WTC11 (cell line): ENCODE data around the gene ISG15. TPM values are rescaled to one million over a fixed set of nuclear protein-coding genes. Genes with fewer than 3 reads are reported as not detected.
A peak's percentile ranks its signal among the peaks of the same experiment; 100 is the strongest.

ENCODE experiments used
- ATAC-seq: fragments of 200-7000 bp; cut with Tn5 transposase; 2 replicates; pipeline ENCODE4 v1.10.0; 2021; ENCODE audit warnings: mild to moderate bottlenecking, moderate library complexity
- CTCF ChIA-PET: fragments of 300-600 bp; sonication (Branson Sonifier 250); formaldehyde crosslinking; loops from one replicate; lab custom pipeline; 2021; ENCODE audit warnings: antibody characterized with exemption; lab: Charles Lee
- POLR2A ChIA-PET: fragments of 350-600 bp; sonication (Branson Sonifier 250); formaldehyde crosslinking; loops from one replicate; lab custom pipeline; 2021; ENCODE audit warnings: antibody characterized with exemption; lab: Charles Lee
- DNase-seq: peaks from one replicate; pipeline ENCODE4 v3.0.0; 2021; ENCODE audit warnings: low spot score
- H3K27ac Mint-ChIP-seq: 2 replicates; pipeline ENCODE4 v1.8.0; 2021; ENCODE audit warnings: mixed read lengths
- H3K27me3 Mint-ChIP-seq: 2 replicates; pipeline ENCODE4 v1.8.0; 2021; ENCODE audit warnings: low read depth, mild to moderate bottlenecking, moderate library complexity, mixed read lengths
- H3K36me3 Mint-ChIP-seq: 2 replicates; pipeline ENCODE4 v1.8.0; 2021; ENCODE audit warnings: mixed read lengths
- H3K4me1 Mint-ChIP-seq: 2 replicates; pipeline ENCODE4 v1.8.0; 2022; ENCODE audit warnings: mixed read lengths
- H3K4me3 Mint-ChIP-seq: 2 replicates; pipeline ENCODE4 v1.8.0; 2021; ENCODE audit warnings: mild to moderate bottlenecking, moderate library complexity, mixed read lengths
- H3K9me3 Mint-ChIP-seq: 2 replicates; pipeline ENCODE4 v1.8.0; 2021; ENCODE audit warnings: mixed read lengths
- FOXP1 ChIP-seq: sonication (generic); formaldehyde crosslinking; IDR thresholded peaks from 2 replicates; pipeline ENCODE4 v1.8.0; 2022; ENCODE audit warnings: missing genetic modification reagents, mild to moderate bottlenecking, moderate library complexity, borderline replicate concordance
- JUN ChIP-seq: sonication (generic); formaldehyde crosslinking; IDR thresholded peaks from 2 replicates; pipeline ENCODE4 v1.8.0; 2023; ENCODE audit warnings: mild to moderate bottlenecking, missing genetic modification reagents
- KAT7 ChIP-seq: sonication (generic); formaldehyde crosslinking; IDR thresholded peaks from 2 replicates; pipeline ENCODE4 v1.8.1; 2023; ENCODE audit warnings: missing genetic modification reagents, mild to moderate bottlenecking, borderline replicate concordance
- NFATC4 ChIP-seq: fragments of 250-450 bp; sonication (Bioruptor Pico); IDR thresholded peaks from 2 replicates; pipeline ENCODE4 v1.9.0; 2021; ENCODE audit warnings: mild to moderate bottlenecking
- NFE2L1 ChIP-seq: sonication (generic); formaldehyde crosslinking; IDR thresholded peaks from 2 replicates; pipeline ENCODE4 v1.8.1; 2023; ENCODE audit warnings: missing genetic modification reagents
- NFYB ChIP-seq: sonication (generic); formaldehyde crosslinking; conservative IDR thresholded peaks from 2 replicates; pipeline ENCODE4 v1.8.0; 2022; ENCODE audit warnings: low read depth, missing genetic modification reagents
- OVOL2 ChIP-seq: fragments of 250-450 bp; sonication (Bioruptor Pico); IDR thresholded peaks from 2 replicates; pipeline ENCODE4 v1.9.0; 2021; ENCODE audit warnings: mild to moderate bottlenecking, borderline replicate concordance
- RELA ChIP-seq: sonication (generic); formaldehyde crosslinking; IDR thresholded peaks from 2 replicates; pipeline ENCODE4 v1.8.1; 2022; ENCODE audit warnings: missing genetic modification reagents, mild to moderate bottlenecking, borderline replicate concordance
- SP1 ChIP-seq: sonication (generic); formaldehyde crosslinking; conservative IDR thresholded peaks from 2 replicates; pipeline ENCODE4 v1.8.1; 2022; ENCODE audit warnings: missing genetic modification reagents
- TCF7 ChIP-seq: sonication (generic); formaldehyde crosslinking; IDR thresholded peaks from 2 replicates; pipeline ENCODE4 v1.8.0; 2022; ENCODE audit warnings: mild to moderate bottlenecking, low read depth, missing genetic modification reagents, moderate library complexity
- total RNA-seq: library from RNA; stranded (reverse); gene quantifications from 3 replicates; pipeline ENCODE4 v1.2.3, GENCODE V29; 2021
- TF ChIP-seq, protein P1 (sequence below): sonication (generic); formaldehyde crosslinking; IDR thresholded peaks from 2 replicates; pipeline ENCODE4 v1.8.1; 2023; ENCODE audit warnings: mild to moderate bottlenecking, missing genetic modification reagents, moderate library complexity
- TF ChIP-seq, protein P2 (sequence below): sonication (generic); formaldehyde crosslinking; IDR thresholded peaks from 2 replicates; pipeline ENCODE4 v1.8.1; 2023; ENCODE audit warnings: mild to moderate bottlenecking, missing genetic modification reagents, borderline replicate concordance
- TF ChIP-seq, protein P3 (sequence below): sonication (generic); formaldehyde crosslinking; IDR thresholded peaks from 2 replicates; pipeline ENCODE4 v1.8.0; 2023; ENCODE audit warnings: mild to moderate bottlenecking, missing genetic modification reagents
- TF ChIP-seq, protein P4 (sequence below): sonication (generic); formaldehyde crosslinking; IDR thresholded peaks from 2 replicates; pipeline ENCODE4 v1.8.0; 2022; ENCODE audit warnings: missing genetic modification reagents

ISG15 gene
- total RNA-seq, 1 experiment from 2014 or later, result 29.5 TPM

DNA sequence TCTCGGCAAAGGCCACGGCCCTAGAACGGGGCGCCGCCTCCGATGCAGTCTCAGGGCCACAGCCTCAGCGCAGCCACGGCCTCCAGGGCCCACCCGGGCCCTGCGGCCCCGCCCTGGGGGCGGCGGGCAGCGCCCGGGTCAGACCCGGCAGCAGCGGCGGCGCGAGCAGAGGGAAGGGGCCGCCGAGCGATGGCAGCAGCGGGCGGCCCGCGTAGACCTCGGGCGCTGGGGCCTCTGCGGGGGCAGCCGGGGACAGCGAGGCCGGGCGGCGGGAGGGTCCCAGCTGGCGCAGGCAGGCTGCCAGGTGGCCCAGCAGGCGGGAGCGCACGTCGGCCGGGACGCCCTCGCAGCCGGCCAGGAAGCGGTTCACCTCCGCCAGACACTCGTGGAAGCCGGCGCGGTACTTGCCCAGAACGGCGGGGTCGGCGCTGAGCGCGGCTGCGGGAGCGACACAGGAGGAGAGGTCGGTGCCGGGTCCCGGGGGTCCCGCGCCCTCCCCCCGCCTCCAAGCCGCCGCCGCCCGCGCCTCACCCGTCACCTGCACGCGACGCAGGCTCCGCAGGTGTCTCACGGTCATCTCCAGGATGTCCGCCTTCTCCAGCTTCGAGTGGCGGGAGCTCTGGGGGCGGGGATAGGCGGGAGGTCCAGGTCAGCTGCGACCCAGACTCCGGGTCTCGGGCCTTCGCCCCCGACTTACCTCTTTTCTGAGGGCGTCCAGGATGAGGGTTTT is 14.1 kb upstream of the ISG15 start:
- Mint-ChIP-seq H3K9me3 (no peaks in the 10 kb centered on the region), H3K27ac (no peak overlapping the region), H3K36me3 (no peaks in the 10 kb centered on the region), H3K4me3 (peak overlapping the region; percentile 53), H3K4me1 (peaks cover 5% of the 10 kb centered on the region), H3K27me3 (peaks cover 75% of the 10 kb centered on the region)
- no peak for DNase-seq
- ChIA-PET CTCF (interaction anchor here (0.7 to 4.1 kb wide), 10 partner anchors 14 to 129 kb away, joined by 3 to 47 read pairs (median 4); partner anchors contain the start of genes C1orf159, ISG15 and PERM1), POLR2A (interaction anchor here (1.6 kb wide), 1 partner anchor 42 kb away, joined by 3 read pairs; no protein-coding TSS in a partner anchor)
- no peak for ATAC-seq
- TF ChIP-seq, protein P1, sequence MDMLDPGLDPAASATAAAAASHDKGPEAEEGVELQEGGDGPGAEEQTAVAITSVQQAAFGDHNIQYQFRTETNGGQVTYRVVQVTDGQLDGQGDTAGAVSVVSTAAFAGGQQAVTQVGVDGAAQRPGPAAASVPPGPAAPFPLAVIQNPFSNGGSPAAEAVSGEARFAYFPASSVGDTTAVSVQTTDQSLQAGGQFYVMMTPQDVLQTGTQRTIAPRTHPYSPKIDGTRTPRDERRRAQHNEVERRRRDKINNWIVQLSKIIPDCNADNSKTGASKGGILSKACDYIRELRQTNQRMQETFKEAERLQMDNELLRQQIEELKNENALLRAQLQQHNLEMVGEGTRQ (CRISPR knock-in tag), result no peak
- TF ChIP-seq, protein P2, sequence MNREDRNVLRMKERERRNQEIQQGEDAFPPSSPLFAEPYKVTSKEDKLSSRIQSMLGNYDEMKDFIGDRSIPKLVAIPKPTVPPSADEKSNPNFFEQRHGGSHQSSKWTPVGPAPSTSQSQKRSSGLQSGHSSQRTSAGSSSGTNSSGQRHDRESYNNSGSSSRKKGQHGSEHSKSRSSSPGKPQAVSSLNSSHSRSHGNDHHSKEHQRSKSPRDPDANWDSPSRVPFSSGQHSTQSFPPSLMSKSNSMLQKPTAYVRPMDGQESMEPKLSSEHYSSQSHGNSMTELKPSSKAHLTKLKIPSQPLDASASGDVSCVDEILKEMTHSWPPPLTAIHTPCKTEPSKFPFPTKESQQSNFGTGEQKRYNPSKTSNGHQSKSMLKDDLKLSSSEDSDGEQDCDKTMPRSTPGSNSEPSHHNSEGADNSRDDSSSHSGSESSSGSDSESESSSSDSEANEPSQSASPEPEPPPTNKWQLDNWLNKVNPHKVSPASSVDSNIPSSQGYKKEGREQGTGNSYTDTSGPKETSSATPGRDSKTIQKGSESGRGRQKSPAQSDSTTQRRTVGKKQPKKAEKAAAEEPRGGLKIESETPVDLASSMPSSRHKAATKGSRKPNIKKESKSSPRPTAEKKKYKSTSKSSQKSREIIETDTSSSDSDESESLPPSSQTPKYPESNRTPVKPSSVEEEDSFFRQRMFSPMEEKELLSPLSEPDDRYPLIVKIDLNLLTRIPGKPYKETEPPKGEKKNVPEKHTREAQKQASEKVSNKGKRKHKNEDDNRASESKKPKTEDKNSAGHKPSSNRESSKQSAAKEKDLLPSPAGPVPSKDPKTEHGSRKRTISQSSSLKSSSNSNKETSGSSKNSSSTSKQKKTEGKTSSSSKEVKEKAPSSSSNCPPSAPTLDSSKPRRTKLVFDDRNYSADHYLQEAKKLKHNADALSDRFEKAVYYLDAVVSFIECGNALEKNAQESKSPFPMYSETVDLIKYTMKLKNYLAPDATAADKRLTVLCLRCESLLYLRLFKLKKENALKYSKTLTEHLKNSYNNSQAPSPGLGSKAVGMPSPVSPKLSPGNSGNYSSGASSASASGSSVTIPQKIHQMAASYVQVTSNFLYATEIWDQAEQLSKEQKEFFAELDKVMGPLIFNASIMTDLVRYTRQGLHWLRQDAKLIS (CRISPR knock-in tag), result no peak
- no peak for TF ChIP-seq TCF7 (CRISPR knock-in tag)
- TF ChIP-seq KAT7 (CRISPR knock-in tag), result 0 out of 2 replicates have a peak, but pooled peaks have one; percentile 31

DNA sequence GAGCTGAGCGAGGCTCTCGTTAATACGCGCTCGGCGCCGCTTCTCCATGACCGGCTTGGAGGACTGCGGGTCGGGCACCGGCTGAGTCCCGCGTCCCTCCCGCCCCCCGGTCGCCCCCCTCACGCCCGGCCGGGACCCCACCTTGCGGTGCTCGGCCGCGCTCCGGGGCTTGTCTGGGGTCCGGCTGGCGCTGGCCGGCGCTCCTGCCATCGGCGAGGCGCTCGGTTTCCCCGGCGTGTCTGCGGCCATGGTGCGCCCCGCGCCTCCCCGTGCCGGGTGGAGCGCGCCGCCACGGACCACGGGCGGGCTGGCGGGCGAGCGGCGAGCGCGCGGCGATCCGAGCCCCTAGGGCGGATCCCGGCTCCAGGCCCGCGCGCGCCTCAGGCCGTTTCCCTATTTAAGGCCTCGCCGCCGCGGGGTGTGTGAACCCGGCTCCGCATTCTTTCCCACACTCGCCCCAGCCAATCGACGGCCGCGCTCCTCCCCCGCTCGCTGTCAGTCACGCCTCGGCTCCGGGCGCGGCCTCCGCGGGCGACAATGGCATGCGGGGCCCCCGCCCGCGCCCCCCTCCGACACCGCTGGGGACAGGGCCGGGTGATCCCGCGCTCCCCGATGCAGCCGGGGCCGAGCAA is 13.5 kb upstream of the ISG15 start, which contains the start of gene HES4:
TSS of gene HES4 (minus strand) at position 373 of the 632 bp plus-strand sequence. CDS start at position 249, 124 bp downstream.
- Mint-ChIP-seq H3K9me3 (no peaks in the 10 kb centered on the region), H3K36me3 (no peaks in the 10 kb centered on the region)

More for the DNA sequence above, 13.5 kb upstream of the ISG15 start, which contains the start of gene HES4:
- peaks cover 10% of the 10 kb centered on the region for H3K4me1 Mint-ChIP-seq
- DNase-seq, result peak; percentile 92
- ChIA-PET POLR2A (interaction anchor here (1.6 to 2.9 kb wide), 2 partner anchors 20 to 41 kb away, joined by 3 to 11 read pairs; partner anchors contain the start of gene AGRN), CTCF (interaction anchor here (0.6 to 4.1 kb wide), 9 partner anchors 14 to 130 kb away, joined by 3 to 47 read pairs (median 5); partner anchors contain the start of genes AGRN, ISG15 and PERM1)
- peak within 1 kb of the TSS; percentile 92; the same call in 1 of the 2 replicates for H3K27ac Mint-ChIP-seq
- H3K4me3 Mint-ChIP-seq, result peak within 1 kb of the TSS; percentile 70
- ATAC-seq, result peak; percentile 51
- peaks cover 76% of the 10 kb centered on the region for H3K27me3 Mint-ChIP-seq
- TF ChIP-seq FOXP1 (CRISPR knock-in tag) (0 out of 2 replicates have a peak, but pooled peaks have one; percentile 1), JUN (0 out of 2 replicates have a peak, but pooled peaks have one; percentile 7), RELA (CRISPR knock-in tag) (no peak), OVOL2 (CRISPR knock-in tag) (no peak), NFATC4 (CRISPR knock-in tag) (no peak), NFE2L1 (CRISPR knock-in tag) (0 out of 2 replicates have a peak, but pooled peaks have one; percentile 35), SP1 (CRISPR knock-in tag) (peak; percentile 74; the same call in 1 of the 2 replicates), NFYB (CRISPR knock-in tag) (peak; percentile 52)
- TF ChIP-seq, protein P3, sequence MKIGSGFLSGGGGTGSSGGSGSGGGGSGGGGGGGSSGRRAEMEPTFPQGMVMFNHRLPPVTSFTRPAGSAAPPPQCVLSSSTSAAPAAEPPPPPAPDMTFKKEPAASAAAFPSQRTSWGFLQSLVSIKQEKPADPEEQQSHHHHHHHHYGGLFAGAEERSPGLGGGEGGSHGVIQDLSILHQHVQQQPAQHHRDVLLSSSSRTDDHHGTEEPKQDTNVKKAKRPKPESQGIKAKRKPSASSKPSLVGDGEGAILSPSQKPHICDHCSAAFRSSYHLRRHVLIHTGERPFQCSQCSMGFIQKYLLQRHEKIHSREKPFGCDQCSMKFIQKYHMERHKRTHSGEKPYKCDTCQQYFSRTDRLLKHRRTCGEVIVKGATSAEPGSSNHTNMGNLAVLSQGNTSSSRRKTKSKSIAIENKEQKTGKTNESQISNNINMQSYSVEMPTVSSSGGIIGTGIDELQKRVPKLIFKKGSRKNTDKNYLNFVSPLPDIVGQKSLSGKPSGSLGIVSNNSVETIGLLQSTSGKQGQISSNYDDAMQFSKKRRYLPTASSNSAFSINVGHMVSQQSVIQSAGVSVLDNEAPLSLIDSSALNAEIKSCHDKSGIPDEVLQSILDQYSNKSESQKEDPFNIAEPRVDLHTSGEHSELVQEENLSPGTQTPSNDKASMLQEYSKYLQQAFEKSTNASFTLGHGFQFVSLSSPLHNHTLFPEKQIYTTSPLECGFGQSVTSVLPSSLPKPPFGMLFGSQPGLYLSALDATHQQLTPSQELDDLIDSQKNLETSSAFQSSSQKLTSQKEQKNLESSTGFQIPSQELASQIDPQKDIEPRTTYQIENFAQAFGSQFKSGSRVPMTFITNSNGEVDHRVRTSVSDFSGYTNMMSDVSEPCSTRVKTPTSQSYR (CRISPR knock-in tag), result no peak
- TF ChIP-seq, protein P4, sequence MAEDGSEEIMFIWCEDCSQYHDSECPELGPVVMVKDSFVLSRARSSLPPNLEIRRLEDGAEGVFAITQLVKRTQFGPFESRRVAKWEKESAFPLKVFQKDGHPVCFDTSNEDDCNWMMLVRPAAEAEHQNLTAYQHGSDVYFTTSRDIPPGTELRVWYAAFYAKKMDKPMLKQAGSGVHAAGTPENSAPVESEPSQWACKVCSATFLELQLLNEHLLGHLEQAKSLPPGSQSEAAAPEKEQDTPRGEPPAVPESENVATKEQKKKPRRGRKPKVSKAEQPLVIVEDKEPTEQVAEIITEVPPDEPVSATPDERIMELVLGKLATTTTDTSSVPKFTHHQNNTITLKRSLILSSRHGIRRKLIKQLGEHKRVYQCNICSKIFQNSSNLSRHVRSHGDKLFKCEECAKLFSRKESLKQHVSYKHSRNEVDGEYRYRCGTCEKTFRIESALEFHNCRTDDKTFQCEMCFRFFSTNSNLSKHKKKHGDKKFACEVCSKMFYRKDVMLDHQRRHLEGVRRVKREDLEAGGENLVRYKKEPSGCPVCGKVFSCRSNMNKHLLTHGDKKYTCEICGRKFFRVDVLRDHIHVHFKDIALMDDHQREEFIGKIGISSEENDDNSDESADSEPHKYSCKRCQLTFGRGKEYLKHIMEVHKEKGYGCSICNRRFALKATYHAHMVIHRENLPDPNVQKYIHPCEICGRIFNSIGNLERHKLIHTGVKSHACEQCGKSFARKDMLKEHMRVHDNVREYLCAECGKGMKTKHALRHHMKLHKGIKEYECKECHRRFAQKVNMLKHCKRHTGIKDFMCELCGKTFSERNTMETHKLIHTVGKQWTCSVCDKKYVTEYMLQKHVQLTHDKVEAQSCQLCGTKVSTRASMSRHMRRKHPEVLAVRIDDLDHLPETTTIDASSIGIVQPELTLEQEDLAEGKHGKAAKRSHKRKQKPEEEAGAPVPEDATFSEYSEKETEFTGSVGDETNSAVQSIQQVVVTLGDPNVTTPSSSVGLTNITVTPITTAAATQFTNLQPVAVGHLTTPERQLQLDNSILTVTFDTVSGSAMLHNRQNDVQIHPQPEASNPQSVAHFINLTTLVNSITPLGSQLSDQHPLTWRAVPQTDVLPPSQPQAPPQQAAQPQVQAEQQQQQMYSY (CRISPR knock-in tag), result peak; percentile 62
